GM13977 (cell line): ENCODE results near the gene AIFM3.

ENCODE experiments used
- DNase-seq: peaks from one replicate; pipeline ENCODE4 v3.0.0; 2012; ENCODE audit warnings: low spot score
- CTCF ChIP-seq: IDR thresholded peaks from 2 replicates; pipeline ENCODE4 v1.5.1; 2012; ENCODE audit warnings: mild to moderate bottlenecking, control low read depth; ENCODE audit not compliant: insufficient read depth; ENCODE audit errors: extremely low read depth, missing control alignments
- in situ Hi-C: fragments of 300-500 bp; cut with MboI; formaldehyde crosslinking; loops from one replicate; pipeline ENCODE4 v1.12.0; 2022; ENCODE audit warnings: low sequenced_read_pairs, low pct_unique_long_range_greater_than_20kb, mixed read lengths, inconsistent platforms; ENCODE audit not compliant: unreplicated experiment

AIFM3 gene

GRCh38 chr22:21025763-21026755 is 59.0 kb downstream of the AIFM3 start:
- in situ Hi-C loops: no loop called here
- DNase-seq: no peak
- no peak for TF ChIP-seq CTCF

GRCh38 chr22:21026783-21027692 is 60.0 kb downstream of the AIFM3 start:
- DNase-seq: no peak
- TF ChIP-seq CTCF: no peak
- in situ Hi-C loops: no loop called here

DNA sequence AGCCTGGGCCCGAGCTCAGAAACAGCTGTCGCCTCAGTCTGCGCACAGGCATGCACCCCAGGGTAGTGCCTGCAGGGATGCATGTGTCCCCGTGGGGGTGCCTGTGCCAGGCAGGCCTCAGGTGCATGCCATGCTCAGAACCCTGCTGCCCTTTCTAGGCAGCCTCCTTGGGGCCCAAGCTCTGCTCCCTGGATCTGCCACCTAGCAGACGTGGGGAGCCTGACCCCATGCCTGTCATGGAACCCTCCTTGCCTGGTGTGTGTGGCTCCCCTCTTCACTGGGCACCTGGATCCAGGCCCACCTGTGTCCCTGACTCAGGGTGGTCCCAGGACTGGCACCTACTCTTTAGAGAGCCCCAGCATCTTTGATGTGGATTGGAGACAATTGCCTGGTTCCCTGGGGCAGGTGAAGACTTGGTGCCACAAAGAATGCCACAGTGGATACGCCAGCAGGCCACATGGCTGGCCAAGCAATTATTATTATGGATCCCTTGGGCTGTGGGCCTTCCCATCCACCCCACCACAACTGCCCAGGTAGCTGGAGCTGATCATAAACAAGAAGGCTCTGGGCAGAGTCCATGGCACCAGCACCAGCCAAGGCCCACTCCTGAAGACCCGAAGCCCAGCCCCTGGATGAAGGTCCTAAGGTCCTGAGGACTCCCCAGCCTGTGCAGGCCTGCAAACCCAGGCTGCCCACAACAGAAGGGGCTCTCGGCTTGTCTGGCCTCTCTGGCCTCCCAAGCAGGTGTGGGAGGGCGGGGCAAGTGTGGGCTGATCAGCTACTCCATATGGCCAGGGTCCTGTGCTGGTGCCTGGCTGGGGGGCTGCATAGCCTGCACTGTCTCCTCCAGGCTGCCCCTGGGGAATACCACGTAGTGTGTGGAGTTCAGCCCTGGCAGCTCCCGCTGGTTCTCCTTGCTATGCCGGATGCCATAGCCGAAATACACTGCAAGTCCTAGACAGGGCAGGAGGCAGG is 61.5 kb downstream of the AIFM3 start:
- no peak for DNase-seq
- in situ Hi-C loops: no loop called here
- TF ChIP-seq CTCF: no peak

DNA sequence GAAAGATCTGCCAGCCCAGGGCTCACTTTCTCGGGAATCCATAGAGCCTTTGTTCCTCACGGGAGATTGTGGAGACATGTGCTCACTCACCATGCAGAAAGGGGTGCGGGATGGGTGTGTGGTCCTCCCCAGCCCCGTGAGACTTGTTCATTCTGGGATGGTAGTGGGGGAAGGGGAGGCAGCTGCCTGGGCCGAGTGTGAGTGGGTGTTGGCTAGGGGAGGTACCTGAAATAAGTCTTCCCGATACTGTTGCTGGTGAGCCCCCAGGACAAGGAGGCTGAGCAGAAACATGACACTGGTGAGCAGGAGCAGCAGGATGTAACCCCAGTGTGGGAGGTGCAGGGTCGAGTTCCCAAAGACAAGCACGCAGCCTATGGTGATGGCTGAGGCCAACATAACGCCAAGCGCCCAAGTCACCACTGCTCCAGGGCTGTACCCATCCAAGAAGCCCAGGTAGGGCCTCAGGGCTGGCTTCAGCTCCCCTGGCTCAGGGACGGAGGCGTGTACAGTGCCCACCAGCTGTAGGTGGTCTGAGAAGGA is 62.5 kb downstream of the AIFM3 start:
- no peak for DNase-seq
- TF ChIP-seq CTCF: no peak
- in situ Hi-C loops: no loop called here

DNA sequence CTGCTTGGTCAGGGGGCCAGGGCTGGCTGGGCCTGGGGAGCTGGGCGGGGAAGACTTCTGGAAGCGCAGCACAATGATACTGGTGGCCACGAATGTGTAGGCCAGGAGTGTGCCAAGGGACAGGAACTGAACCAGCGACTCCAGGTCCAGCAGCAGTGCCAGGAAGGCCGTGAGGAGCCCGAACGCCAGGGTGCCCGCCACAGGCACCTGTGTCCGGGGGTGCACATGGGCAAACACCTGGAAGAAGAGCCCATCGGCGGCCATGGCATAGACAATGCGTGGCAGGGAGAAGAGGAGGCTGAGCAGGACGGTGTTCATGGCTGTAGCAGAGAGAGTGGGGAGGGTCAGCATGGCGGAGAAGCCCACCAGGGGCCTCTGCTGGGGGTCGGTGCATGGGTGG is 63.0 kb downstream of the AIFM3 start:
- in situ Hi-C loops: no loop called here
- no peak for TF ChIP-seq CTCF
- no peak for DNase-seq
